Measurements from ENCODE around the gene STING1. TPM values are rescaled to one million over a fixed set of nuclear protein-coding genes. Genes with fewer than 3 reads are reported as not detected.

STING1 gene
- total and polyA plus RNA-seq, 10 of the 15 experiments (the other 5 are each of a cell fraction or from before 2014, with no cell fraction given) = 10.1 to 56.1 (median 41.0) TPM

- TF ChIP-seq, protein P1, sequence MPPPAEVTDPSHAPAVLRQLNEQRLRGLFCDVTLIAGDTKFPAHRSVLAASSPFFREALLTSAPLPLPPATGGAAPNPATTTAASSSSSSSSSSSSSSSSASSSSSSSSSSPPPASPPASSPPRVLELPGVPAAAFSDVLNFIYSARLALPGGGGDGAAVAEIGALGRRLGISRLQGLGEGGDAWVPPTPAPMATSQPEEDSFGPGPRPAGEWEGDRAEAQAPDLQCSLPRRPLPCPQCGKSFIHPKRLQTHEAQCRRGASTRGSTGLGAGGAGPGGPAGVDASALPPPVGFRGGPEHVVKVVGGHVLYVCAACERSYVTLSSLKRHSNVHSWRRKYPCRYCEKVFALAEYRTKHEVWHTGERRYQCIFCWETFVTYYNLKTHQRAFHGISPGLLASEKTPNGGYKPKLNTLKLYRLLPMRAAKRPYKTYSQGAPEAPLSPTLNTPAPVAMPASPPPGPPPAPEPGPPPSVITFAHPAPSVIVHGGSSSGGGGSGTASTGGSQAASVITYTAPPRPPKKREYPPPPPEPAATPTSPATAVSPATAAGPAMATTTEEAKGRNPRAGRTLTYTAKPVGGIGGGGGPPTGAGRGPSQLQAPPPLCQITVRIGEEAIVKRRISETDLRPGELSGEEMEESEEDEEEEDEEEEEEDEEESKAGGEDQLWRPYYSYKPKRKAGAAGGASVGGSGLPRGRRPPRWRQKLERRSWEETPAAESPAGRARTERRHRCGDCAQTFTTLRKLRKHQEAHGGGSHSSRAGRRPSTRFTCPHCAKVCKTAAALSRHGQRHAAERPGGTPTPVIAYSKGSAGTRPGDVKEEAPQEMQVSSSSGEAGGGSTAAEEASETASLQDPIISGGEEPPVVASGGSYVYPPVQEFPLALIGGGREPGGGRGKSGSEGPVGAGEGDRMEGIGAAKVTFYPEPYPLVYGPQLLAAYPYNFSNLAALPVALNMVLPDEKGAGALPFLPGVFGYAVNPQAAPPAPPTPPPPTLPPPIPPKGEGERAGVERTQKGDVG (CRISPR knock-in tag; IDR thresholded peaks at IDR 0.05) = no peak
- TF ChIP-seq KAT2A (conservative IDR thresholded peaks at IDR 0.05; ENCODE audit: control insufficient read depth, low read depth, low read length) = no peak
- peak; percentile 85 for TF ChIP-seq POLR2AphosphoS5 (IDR thresholded peaks at IDR 0.05; ENCODE audit: low read length)
- TF ChIP-seq ZNF592 (IDR thresholded peaks at IDR 0.05) = peak; percentile 83; the same call in 1 of the 2 replicates
- TF ChIP-seq ZBED1 (IDR thresholded peaks at IDR 0.05; ENCODE audit: borderline replicate concordance) = no peak
- no peak for TF ChIP-seq CBX3 (IDR thresholded peaks at IDR 0.05; ENCODE audit: borderline replicate concordance, low read depth)
- no peak for TF ChIP-seq HSF1 (IDR thresholded peaks at IDR 0.05; ENCODE audit: low read depth, low read length)
- TF ChIP-seq, protein P2, sequence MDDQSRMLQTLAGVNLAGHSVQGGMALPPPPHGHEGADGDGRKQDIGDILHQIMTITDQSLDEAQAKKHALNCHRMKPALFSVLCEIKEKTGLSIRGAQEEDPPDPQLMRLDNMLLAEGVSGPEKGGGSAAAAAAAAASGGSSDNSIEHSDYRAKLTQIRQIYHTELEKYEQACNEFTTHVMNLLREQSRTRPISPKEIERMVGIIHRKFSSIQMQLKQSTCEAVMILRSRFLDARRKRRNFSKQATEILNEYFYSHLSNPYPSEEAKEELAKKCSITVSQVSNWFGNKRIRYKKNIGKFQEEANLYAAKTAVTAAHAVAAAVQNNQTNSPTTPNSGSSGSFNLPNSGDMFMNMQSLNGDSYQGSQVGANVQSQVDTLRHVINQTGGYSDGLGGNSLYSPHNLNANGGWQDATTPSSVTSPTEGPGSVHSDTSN (IDR thresholded peaks at IDR 0.05; ENCODE audit: insufficient replicate concordance, low read depth, low read length) = no peak
- peak; percentile 96 to 99 (median 97); a peak in 5 of 6 replicates for TF ChIP-seq CTCF (IDR thresholded peaks at IDR 0.05 in 2 of 3, conservative IDR thresholded peaks at IDR 0.05 in 1 of 3; ENCODE audit: control insufficient read depth in 2 of 3, extremely low read depth in 1 of 3, insufficient read depth in 1 of 3, low read depth in 3 of 3, low read length in 3 of 3)
- peak; percentile 86 for TF ChIP-seq IKZF1 (conservative IDR thresholded peaks at IDR 0.05)
- TF ChIP-seq RAD21 (IDR thresholded peaks at IDR 0.05; ENCODE audit: insufficient read depth, low read depth, low read length) = peak; percentile 74
- peak; percentile 78; the same call in 1 of the 2 replicates for TF ChIP-seq CBX5 (IDR thresholded peaks at IDR 0.05; ENCODE audit: low read depth)
- peak; percentile 45; the same call in 1 of the 2 replicates for TF ChIP-seq MTA2 (IDR thresholded peaks at IDR 0.05; ENCODE audit: low read depth)
Observed at GRCh38 chr5:139517683-139518564, 35.4 kb upstream of the STING1 start (continued).

All from GM12878 (cell line).